Nephron (organoid): ENCODE results near the gene ZFYVE21.
A peak's percentile ranks its signal among the peaks of the same experiment; 100 is the strongest.

Experiments
- H3K27ac Mint-ChIP-seq, 3 experiments: 2 replicates each; pipeline ENCODE4 v1.8.0; 2020; ENCODE audit warnings: mixed read lengths in 3 of 3, mild to moderate bottlenecking in 2 of 3, moderate library complexity in 1 of 3
- H3K27me3 Mint-ChIP-seq: 2 replicates; pipeline ENCODE4 v1.8.0; 2021; ENCODE audit warnings: low read depth, mild to moderate bottlenecking, moderate library complexity, mixed read lengths
- H3K36me3 Mint-ChIP-seq: 2 replicates; pipeline ENCODE4 v1.8.0; 2020; ENCODE audit warnings: low read depth, mixed read lengths
- H3K4me1 Mint-ChIP-seq: 2 replicates; pipeline ENCODE4 v1.8.0; 2020; ENCODE audit warnings: mixed read lengths
- H3K4me3 Mint-ChIP-seq, 3 experiments: 2 replicates each; pipeline ENCODE4 v1.8.0; 2020; ENCODE audit warnings: mild to moderate bottlenecking in 3 of 3, mixed read lengths in 3 of 3, moderate library complexity in 2 of 3
- H3K9me3 Mint-ChIP-seq: 2 replicates; pipeline ENCODE4 v1.8.0; 2020; ENCODE audit warnings: mixed read lengths
- TF ChIP-seq, protein P1 (sequence below), 3 experiments: fragments of 200-600 bp; sonication (generic); IDR thresholded peaks; one replicate each; pipeline ENCODE4 v1.5.0; 2021; ENCODE audit warnings: antibody characterized with exemption in 3 of 3; ENCODE audit not compliant: unreplicated experiment in 3 of 3

The ZFYVE21 gene

DNA sequence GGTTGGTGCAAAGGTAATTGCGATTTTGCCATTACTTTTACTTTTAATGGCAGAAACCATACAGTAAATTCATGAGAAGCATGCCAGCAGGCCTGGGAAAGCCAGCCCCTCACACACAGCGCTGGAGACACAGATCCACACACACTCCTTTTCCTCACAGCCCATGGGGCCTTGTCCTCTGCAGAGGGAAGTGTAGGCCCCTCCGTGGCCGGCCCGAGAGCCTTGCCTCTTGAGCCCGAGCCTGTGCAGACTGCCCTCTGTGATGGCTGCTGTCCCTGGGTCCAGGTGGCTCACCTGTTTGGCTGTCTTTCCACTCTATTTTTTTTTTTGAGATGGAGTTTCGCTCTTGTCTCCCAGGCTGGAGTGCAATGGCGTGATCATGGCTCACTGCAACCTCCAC is 39.7 kb upstream of the ZFYVE21 start:
- Mint-ChIP-seq H3K9me3 (no peaks in the 10 kb centered on the region), H3K27ac (no peak overlapping the region), H3K36me3 (peaks cover 72% of the 10 kb centered on the region)

DNA sequence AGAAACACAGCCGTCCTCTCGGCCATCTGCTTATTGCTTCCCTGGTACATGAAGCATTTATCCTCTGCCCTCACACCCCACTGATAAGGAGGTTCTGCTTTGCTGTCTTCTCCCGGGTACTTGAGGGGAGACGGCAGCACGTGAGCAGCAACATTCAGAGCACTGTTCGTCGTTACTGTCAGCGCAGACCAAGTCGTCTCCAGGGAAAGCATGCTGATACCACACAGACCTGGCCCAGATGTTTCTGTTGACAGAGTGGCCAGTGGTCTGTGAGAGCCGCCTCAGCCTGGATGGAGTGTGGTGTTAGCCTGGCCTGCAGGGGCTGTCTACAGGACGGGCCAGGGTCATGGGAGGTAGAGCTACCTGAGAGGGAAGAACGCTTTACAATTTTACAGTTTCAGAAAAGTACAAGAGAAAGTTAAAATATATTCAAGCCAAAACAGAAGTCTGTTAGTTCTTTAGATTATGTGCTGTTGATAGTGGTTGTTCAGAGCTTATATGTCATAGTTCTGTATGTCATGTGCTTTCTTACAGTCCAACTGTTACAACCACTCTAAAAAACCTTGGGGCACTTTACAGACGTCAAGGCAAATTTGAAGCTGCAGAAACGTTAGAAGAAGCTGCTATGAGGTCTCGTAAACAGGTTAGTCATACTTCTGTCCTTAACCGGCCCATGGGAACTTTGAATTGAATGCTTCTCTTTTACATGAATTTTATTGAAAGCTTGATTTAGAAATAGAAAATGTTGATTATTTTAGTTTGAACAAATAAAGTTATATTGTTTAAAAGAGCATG is 38.5 kb upstream of the ZFYVE21 start:
- no peaks in the 10 kb centered on the region for H3K9me3 Mint-ChIP-seq
- TF ChIP-seq, protein P1, sequence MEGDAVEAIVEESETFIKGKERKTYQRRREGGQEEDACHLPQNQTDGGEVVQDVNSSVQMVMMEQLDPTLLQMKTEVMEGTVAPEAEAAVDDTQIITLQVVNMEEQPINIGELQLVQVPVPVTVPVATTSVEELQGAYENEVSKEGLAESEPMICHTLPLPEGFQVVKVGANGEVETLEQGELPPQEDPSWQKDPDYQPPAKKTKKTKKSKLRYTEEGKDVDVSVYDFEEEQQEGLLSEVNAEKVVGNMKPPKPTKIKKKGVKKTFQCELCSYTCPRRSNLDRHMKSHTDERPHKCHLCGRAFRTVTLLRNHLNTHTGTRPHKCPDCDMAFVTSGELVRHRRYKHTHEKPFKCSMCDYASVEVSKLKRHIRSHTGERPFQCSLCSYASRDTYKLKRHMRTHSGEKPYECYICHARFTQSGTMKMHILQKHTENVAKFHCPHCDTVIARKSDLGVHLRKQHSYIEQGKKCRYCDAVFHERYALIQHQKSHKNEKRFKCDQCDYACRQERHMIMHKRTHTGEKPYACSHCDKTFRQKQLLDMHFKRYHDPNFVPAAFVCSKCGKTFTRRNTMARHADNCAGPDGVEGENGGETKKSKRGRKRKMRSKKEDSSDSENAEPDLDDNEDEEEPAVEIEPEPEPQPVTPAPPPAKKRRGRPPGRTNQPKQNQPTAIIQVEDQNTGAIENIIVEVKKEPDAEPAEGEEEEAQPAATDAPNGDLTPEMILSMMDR (IDR thresholded peaks at IDR 0.05; ENCODE audit: unreplicated experiment in 3 of 3) = no peak
- no peaks in the 10 kb centered on the region for H3K27me3 Mint-ChIP-seq
- no peaks in the 10 kb centered on the region for H3K4me1 Mint-ChIP-seq
- H3K4me3 Mint-ChIP-seq = no peak overlapping the region
- no peak overlapping the region for H3K27ac Mint-ChIP-seq
- peaks cover 68% of the 10 kb centered on the region for H3K36me3 Mint-ChIP-seq

More for the DNA sequence above, 39.7 kb upstream of the ZFYVE21 start:
- no peaks in the 10 kb centered on the region for H3K4me1 Mint-ChIP-seq
- TF ChIP-seq, protein P1 (IDR thresholded peaks at IDR 0.05; ENCODE audit: unreplicated experiment in 3 of 3) = no peak
- no peak overlapping the region for H3K4me3 Mint-ChIP-seq
- H3K27me3 Mint-ChIP-seq = no peaks in the 10 kb centered on the region

DNA sequence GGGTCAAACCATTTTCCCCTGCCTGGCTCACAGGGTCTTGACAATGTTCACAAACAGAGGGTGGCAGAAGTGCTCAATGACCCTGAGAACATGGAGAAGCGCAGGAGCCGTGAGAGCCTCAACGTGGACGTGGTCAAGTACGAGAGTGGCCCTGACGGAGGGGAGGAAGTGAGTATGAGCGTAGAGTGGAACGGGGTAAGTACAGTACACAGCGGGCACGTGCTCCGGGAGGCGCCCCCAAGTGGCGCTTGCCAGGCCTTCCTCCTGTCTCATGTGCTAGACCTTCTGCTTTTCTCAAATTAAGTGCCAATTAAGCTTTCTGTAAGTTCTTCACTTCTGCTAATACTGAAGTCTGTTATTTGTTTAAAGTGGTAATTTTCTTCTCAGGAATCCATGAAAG is 36.3 kb upstream of the ZFYVE21 start:
- H3K9me3 Mint-ChIP-seq = no peaks in the 10 kb centered on the region
- TF ChIP-seq, protein P1 (IDR thresholded peaks at IDR 0.05; ENCODE audit: unreplicated experiment in 3 of 3) = peak; percentile 22 to 44 (median 34)
- H3K4me3 Mint-ChIP-seq = no peak overlapping the region
- H3K4me1 Mint-ChIP-seq = peaks cover 2% of the 10 kb centered on the region
- H3K27ac Mint-ChIP-seq = no peak overlapping the region
- H3K36me3 Mint-ChIP-seq = peaks cover 60% of the 10 kb centered on the region
- no peaks in the 10 kb centered on the region for H3K27me3 Mint-ChIP-seq

DNA sequence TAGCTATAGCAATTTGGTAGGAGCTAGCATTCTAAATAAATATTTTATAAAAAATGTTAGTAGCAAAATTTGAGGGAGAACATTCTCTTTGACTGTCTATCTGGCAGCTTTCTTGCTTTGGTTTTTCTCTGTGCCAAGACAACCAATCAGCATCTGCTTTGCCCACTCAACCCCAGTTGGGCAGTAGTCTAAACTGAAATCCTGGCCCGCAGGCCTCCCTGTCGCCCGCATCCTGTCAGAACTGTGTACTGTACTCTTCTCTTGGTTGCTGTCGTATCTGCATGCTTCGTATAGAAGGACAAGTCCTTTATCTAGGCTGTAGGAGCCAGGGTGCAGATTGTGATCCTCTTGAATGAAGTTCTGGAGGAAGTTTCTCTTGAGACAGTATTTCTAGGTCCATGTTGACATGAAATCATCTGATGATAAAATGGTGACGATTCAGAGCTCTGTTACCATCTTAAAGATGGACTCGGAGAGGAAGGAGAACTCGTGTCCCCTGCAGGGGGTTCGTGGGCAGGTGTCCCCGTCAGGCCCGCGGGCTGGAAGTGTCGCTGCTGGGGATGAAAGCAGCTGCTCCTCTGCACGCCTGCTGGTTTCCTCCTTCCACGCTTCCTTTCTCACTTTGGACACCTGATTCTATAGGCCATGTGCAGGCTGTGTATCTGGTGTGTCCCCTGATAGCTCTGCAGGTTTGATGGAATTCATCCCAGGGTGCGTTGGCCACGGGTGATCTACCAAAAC is 34.9 kb upstream of the ZFYVE21 start:
- Mint-ChIP-seq H3K4me1 (peaks cover 11% of the 10 kb centered on the region), H3K27ac (no peak overlapping the region), H3K9me3 (no peaks in the 10 kb centered on the region), H3K4me3 (no peak overlapping the region), H3K36me3 (peaks cover 58% of the 10 kb centered on the region), H3K27me3 (no peaks in the 10 kb centered on the region)
- TF ChIP-seq, protein P1 (IDR thresholded peaks at IDR 0.05; ENCODE audit: unreplicated experiment in 3 of 3) = no peak

DNA sequence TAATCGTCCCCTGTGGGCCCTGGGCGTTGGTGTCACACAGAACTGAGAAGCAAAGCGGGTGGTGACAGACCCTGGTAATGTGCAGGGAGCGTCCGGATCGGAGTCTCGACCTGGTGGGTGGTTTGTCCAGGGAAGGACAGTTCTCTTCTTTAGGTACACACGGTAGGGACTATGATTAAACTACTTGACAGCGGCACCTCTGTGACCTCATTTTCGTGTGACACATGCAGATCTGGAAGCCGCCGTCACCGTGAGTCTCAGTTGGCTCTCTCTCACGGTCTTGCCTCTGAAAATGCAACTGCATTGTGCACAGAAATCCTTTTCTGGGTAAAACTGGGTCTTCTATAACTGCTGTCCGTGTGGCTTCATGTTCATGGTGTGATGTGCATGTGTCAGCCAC is 32.5 kb upstream of the ZFYVE21 start:
- no peak overlapping the region for H3K27ac Mint-ChIP-seq
- no peaks in the 10 kb centered on the region for H3K9me3 Mint-ChIP-seq
- H3K4me3 Mint-ChIP-seq = no peak overlapping the region
- no peaks in the 10 kb centered on the region for H3K27me3 Mint-ChIP-seq
- H3K36me3 Mint-ChIP-seq = peaks cover 58% of the 10 kb centered on the region
- TF ChIP-seq, protein P1 (IDR thresholded peaks at IDR 0.05; ENCODE audit: unreplicated experiment in 3 of 3) = no peak
- H3K4me1 Mint-ChIP-seq = peaks cover 16% of the 10 kb centered on the region
